Endometrium (tissue), 2 donors: Measurements from ENCODE around the gene SCML1.
A peak's percentile ranks its signal among the peaks of the same experiment; 100 is the strongest.
"Not testable (repeated sequence)": the region's sequence is repeated elsewhere in the genome, so short reads cannot be mapped to it uniquely, and the experiment has no call there.

Experiments
- FAIRE-seq: peaks from 2 replicates; lab custom pipeline; 2012; peaks lifted over from hg19 to GRCh38; lab: Jason Lieb, UNC
- donor health status: control.
- donor health status: control.

The SCML1 gene

DNA sequence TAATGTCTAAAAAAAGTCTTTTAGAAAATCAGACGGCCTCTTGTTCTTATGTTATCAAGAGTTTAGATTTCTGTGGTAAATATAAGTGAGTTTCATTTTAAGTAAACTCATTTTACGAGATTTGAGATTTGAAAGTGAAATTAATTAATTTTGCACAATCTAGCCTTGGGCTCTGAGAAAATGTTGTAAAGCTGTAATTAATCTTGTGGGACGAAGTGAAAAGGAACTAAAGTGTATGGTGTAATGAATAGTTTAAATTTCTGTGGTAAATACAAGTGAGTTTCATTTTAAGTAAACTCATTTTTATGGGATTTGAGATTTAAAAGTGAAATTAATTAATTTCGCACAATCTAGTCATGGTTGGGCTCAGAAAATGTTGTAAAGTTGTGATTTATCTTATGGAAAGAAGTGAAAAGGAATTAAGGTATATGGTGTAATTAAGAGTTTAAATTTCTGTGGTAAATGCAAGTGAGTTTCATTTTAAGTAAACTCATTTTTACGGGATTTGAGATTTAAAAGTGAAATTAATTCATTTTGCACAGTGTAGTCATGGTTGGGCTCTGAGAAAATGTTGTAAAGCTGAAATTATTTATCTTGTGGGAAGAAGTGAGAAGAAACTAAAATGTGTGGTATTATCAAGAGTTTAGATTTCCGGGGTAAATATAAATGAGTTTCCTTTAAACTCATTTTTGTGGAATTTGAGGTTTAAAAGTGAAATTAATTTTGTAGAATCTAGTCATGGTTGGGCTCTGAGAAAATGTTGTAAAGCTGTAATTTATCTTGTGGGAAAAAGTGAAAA, 1.6 kb downstream of the SCML1 start:
- peak; percentile 50 for FAIRE-seq

- no peak for FAIRE-seq
Measured at GRCh38 chrX:17740137-17741122, 3.1 kb downstream of the SCML1 start.

- no peak for FAIRE-seq
Measured at GRCh38 chrX:17741123-17741511, 3.8 kb downstream of the SCML1 start.

- FAIRE-seq, result no peak
Measured at GRCh38 chrX:17743913-17744312, 6.6 kb downstream of the SCML1 start.

GRCh38 chrX:17744896-17745523, 7.7 kb downstream of the SCML1 start:
- FAIRE-seq, result peak; percentile 78

- no peak for FAIRE-seq
Measured at GRCh38 chrX:17747692-17748091, 10.4 kb downstream of the SCML1 start.

- no peak for FAIRE-seq
Measured at GRCh38 chrX:17748684-17749083, 11.4 kb downstream of the SCML1 start.

DNA sequence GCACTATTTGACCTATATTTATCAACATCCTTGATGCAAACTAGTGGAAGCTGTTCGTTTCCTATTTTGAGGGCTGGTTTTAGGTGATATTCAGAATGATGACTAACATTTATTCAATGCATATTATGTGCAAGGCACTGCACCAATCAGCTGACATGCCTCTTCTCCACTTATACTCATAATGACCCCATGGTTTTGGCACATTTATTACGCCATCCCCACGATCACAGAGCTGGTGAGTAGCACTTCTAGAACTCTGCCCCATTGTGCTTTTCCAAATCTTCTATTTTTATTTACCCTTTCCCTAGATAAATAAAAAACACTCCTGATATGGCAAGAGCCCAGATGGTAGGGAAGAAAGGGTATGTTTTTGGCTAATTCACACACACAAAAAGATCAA, 13.1 kb downstream of the SCML1 start:
- no peak for FAIRE-seq

DNA sequence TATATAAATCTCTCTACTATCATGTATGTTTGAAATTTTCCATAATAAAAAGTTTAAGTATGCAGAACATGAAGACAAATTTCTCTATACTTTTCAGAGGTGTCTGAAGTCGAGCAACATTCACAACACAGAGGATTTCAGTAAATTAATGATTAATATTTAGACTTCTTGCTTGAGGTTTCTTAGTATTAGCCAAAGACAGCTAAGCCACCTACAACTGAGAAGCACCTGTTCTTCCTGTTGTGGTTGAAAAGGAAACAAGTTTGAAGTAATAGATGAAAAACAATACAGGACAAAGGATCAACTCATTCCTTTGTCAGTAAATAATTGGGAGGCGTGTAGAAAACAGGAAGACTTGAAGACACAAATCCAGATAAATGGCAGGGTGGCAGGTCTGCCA, 21.1 kb downstream of the SCML1 start:
- no peak for FAIRE-seq

- no peak for FAIRE-seq
Measured at GRCh38 chrX:17759990-17760389, 22.7 kb downstream of the SCML1 start.

- no peak for FAIRE-seq
Measured at GRCh38 chrX:17767734-17768133, 30.4 kb downstream of the SCML1 start.

DNA sequence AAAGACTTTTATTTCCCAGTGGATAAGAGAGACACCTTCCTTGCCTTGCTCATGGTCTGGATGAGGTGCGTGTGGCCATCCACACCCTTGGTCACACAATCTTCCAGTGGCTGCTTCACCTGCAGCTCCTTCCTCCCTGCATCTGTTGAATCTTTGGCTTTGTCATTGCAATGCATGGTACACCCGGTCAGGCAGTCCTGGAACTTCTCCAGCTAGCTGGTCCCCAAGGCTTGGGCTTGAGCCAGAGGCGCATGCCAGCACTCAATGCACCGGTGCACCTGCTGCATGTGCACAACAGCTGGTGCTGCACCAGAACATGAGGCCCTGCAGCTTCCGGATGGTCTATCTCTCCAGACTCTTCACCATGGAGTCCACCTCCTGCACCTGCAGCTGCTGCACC, 31.7 kb downstream of the SCML1 start:
- no peak for FAIRE-seq

GRCh38 chrX:17769701-17770269, 32.5 kb downstream of the SCML1 start:
- no peak for FAIRE-seq

- FAIRE-seq, result no peak
Measured at GRCh38 chrX:17773221-17773876, 36.1 kb downstream of the SCML1 start.

GRCh38 chrX:17774053-17774452, 36.8 kb downstream of the SCML1 start:
- FAIRE-seq, result no peak

DNA sequence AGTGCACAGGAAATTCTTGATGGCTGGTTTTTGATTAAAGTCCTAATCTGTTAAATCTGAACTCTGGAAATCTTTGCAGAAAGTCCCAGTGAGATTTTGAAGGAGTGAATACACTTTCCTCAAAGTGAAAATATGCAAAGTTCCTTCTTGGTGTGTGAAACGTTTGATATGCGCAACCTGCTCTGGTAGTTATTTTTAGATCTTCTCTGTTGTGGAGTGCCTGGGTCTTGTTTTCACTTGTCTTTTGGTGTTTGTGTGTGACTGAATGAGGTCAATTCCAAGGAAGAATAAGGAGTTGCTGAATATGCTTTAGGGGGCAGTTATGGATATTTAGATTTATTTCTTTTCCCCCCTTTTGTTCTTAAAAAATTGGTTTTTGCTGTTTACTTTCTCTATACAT, 41.7 kb downstream of the SCML1 start:
- FAIRE-seq, result no peak

DNA sequence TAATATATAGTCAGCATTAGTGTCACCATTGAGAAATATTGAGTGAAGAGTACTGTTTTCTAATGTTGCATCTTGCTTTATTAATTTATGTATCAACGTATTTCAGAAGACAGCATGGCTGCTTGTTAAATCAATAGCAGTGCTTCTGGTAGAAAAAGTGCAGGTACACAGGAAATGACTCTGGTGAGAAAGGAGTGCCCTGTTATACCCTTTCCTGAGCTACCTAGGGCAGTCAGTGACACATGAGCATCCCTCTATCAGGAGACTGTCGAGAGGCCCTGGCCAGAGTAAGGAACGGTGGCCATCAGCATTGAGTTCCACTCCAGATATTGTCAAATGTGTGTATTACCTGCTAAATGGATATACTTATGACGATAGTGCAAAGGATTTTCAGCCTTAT, 42.1 kb downstream of the SCML1 start:
- FAIRE-seq, result no peak

- not testable (repeated sequence) for FAIRE-seq
Measured at GRCh38 chrX:17786554-17787347, 49.5 kb downstream of the SCML1 start.

DNA sequence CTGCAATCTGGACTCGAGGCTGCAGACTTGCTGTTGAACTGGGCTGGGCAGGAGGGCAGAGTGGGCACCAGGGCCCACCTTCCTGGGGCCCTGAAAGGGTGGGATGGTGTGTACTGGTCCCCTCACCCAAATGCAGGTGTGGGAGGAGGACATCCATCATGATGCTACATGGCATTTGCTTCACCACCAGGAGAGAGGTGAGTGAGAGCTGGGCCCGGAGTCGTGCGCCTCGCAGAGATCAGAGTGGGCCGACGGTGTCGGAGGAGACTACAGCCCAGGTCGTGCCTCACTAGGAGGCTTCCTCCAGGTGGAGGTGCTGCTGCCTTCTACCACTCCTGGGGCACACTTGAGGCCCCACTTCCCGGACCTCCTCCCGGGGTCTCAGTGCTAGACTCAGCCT, 50.3 kb downstream of the SCML1 start:
- no peak for FAIRE-seq

- FAIRE-seq, result no peak
Measured at GRCh38 chrX:17788439-17788838, 51.1 kb downstream of the SCML1 start.
